ENCODE results near the gene LARGE1. TPM values are rescaled to one million over a fixed set of nuclear protein-coding genes. Genes with fewer than 3 reads are reported as not detected.

LARGE1 gene
- total and polyA plus RNA-seq, 5 donors: 23.8 to 100.0 (median 73.1) TPM

GRCh38 chr22:33315117-33315516, 605.2 kb downstream of the LARGE1 start:
- ATAC-seq (no peak), DNase-seq (no peak)
- no peaks in the 10 kb centered on the region for H3K27me3 ChIP-seq (ENCODE audit: control insufficient read depth, insufficient read depth)
- H3K4me1 ChIP-seq (ENCODE audit: control insufficient read depth, insufficient read depth, low read length): no peaks in the 10 kb centered on the region
- 87% methylated on average over 11 of the region's 11 CpGs for WGBS
- no peak overlapping the region for H3K4me3 ChIP-seq (ENCODE audit: low read length)
- intact Hi-C loops (cut with DNase I): no loop called here
- no peak overlapping the region for H3K27ac ChIP-seq (ENCODE audit: low read length)
- no peaks in the 10 kb centered on the region for H3K9me3 ChIP-seq (ENCODE audit: control insufficient read depth, low read length)

- no peaks in the 10 kb centered on the region for H3K9me3 ChIP-seq (ENCODE audit: control insufficient read depth, low read length)
- no peak overlapping the region for H3K4me3 ChIP-seq (ENCODE audit: low read length)
- intact Hi-C loops (cut with DNase I): no loop called here
- 82% methylated on average over 5 of the region's 5 CpGs for WGBS
- ATAC-seq (no peak), DNase-seq (no peak)
- no peak overlapping the region for H3K27ac ChIP-seq (ENCODE audit: low read length)
- no peaks in the 10 kb centered on the region for H3K4me1 ChIP-seq (ENCODE audit: control insufficient read depth, insufficient read depth, low read length)
- no peaks in the 10 kb centered on the region for H3K27me3 ChIP-seq (ENCODE audit: control insufficient read depth, insufficient read depth)
Measured at GRCh38 chr22:33314316-33314715, 606.0 kb downstream of the LARGE1 start.

GRCh38 chr22:33303099-33303498, 617.2 kb downstream of the LARGE1 start:
- H3K27me3 ChIP-seq (ENCODE audit: control insufficient read depth, insufficient read depth): no peaks in the 10 kb centered on the region
- H3K4me3 ChIP-seq (ENCODE audit: low read length): no peak overlapping the region
- intact Hi-C loops (cut with DNase I): loop anchor here in 3 of 4 donors (5.0 to 10.0 kb wide), 5 partner anchors 214 to 812 kb away; no protein-coding TSS in a partner anchor
- H3K9me3 ChIP-seq (ENCODE audit: control insufficient read depth, low read length): no peaks in the 10 kb centered on the region
- 50% methylated on average over 9 of the region's 9 CpGs for WGBS
- no peak overlapping the region for H3K27ac ChIP-seq (ENCODE audit: low read length)
- no peak for DNase-seq
- ATAC-seq: no peak
- no peaks in the 10 kb centered on the region for H3K4me1 ChIP-seq (ENCODE audit: control insufficient read depth, insufficient read depth, low read length)

- H3K9me3 ChIP-seq (ENCODE audit: control insufficient read depth, low read length): no peaks in the 10 kb centered on the region
- WGBS: 79% methylated on average over 11 of the region's 11 CpGs
- no peak overlapping the region for H3K27ac ChIP-seq (ENCODE audit: low read length)
- ATAC-seq (no peak), DNase-seq (no peak)
- H3K27me3 ChIP-seq (ENCODE audit: control insufficient read depth, insufficient read depth): no peaks in the 10 kb centered on the region
- no peaks in the 10 kb centered on the region for H3K4me1 ChIP-seq (ENCODE audit: control insufficient read depth, insufficient read depth, low read length)
- H3K4me3 ChIP-seq (ENCODE audit: low read length): no peak overlapping the region
- intact Hi-C loops (cut with DNase I): loop anchor here in 3 of 4 donors (5.0 to 10.0 kb wide), 5 partner anchors 215 to 812 kb away; no protein-coding TSS in a partner anchor
Measured at GRCh38 chr22:33302549-33302948, 617.7 kb downstream of the LARGE1 start.

- intact Hi-C loops (cut with DNase I): loop anchor here in 3 of 4 donors (5.0 to 10.0 kb wide), 5 partner anchors 215 to 813 kb away; no protein-coding TSS in a partner anchor
- H3K27me3 ChIP-seq (ENCODE audit: control insufficient read depth, insufficient read depth): no peaks in the 10 kb centered on the region
- no peaks in the 10 kb centered on the region for H3K4me1 ChIP-seq (ENCODE audit: control insufficient read depth, insufficient read depth, low read length)
- no peak overlapping the region for H3K4me3 ChIP-seq (ENCODE audit: low read length)
- 18% methylated on average over 10 of the region's 10 CpGs for WGBS
- H3K9me3 ChIP-seq (ENCODE audit: control insufficient read depth, low read length): no peaks in the 10 kb centered on the region
- DNase-seq (peak; percentile 83 to 92 (median 92)), ATAC-seq (peak; percentile 89 to 90)
- H3K27ac ChIP-seq (ENCODE audit: low read length): no peak overlapping the region
Measured at GRCh38 chr22:33302049-33302545, 618.2 kb downstream of the LARGE1 start.

- intact Hi-C loops (cut with DNase I): loop anchor here in 3 of 4 donors (5.0 to 10.0 kb wide), 5 partner anchors 217 to 815 kb away; no protein-coding TSS in a partner anchor
- no peaks in the 10 kb centered on the region for H3K4me1 ChIP-seq (ENCODE audit: control insufficient read depth, insufficient read depth, low read length)
- H3K27me3 ChIP-seq (ENCODE audit: control insufficient read depth, insufficient read depth): no peaks in the 10 kb centered on the region
- 52% methylated on average over 1 of the region's 1 CpG for WGBS
- no peak overlapping the region for H3K4me3 ChIP-seq (ENCODE audit: low read length)
- H3K27ac ChIP-seq (ENCODE audit: low read length): no peak overlapping the region
- no peaks in the 10 kb centered on the region for H3K9me3 ChIP-seq (ENCODE audit: control insufficient read depth, low read length)
- DNase-seq (no peak), ATAC-seq (peak in 1 of 2 donors; percentile 54)
Measured at GRCh38 chr22:33300165-33300564, 620.1 kb downstream of the LARGE1 start.

GRCh38 chr22:33299245-33299956, 620.9 kb downstream of the LARGE1 start:
- Histone ChIP-seq H3K27ac (ENCODE audit: low read length) (no peak overlapping the region), H3K4me3 (ENCODE audit: low read length) (no peak overlapping the region), H3K4me1 (ENCODE audit: control insufficient read depth, insufficient read depth, low read length) (no peaks in the 10 kb centered on the region), H3K27me3 (ENCODE audit: control insufficient read depth, insufficient read depth) (no peaks in the 10 kb centered on the region), H3K9me3 (ENCODE audit: control insufficient read depth, low read length) (no peaks in the 10 kb centered on the region)
- ATAC-seq (no peak), DNase-seq (no peak)
- WGBS: 82% methylated on average over 7 of the region's 7 CpGs
- intact Hi-C loops (cut with DNase I): no loop called here

- Histone ChIP-seq H3K4me1 (ENCODE audit: control insufficient read depth, insufficient read depth, low read length) (no peaks in the 10 kb centered on the region), H3K27me3 (ENCODE audit: control insufficient read depth, insufficient read depth) (no peaks in the 10 kb centered on the region), H3K9me3 (ENCODE audit: control insufficient read depth, low read length) (no peaks in the 10 kb centered on the region), H3K27ac (ENCODE audit: low read length) (no peak overlapping the region), H3K4me3 (ENCODE audit: low read length) (no peak overlapping the region)
- ATAC-seq (no peak), DNase-seq (no peak)
- 96% methylated on average over 3 of the region's 3 CpGs for WGBS
- intact Hi-C loops (cut with DNase I): no loop called here
Measured at GRCh38 chr22:33296941-33297340, 623.3 kb downstream of the LARGE1 start.

- no peak overlapping the region for H3K27ac ChIP-seq (ENCODE audit: low read length)
- DNase-seq (no peak), ATAC-seq (no peak)
- no peaks in the 10 kb centered on the region for H3K4me1 ChIP-seq (ENCODE audit: control insufficient read depth, insufficient read depth, low read length)
- no peaks in the 10 kb centered on the region for H3K9me3 ChIP-seq (ENCODE audit: control insufficient read depth, low read length)
- WGBS: 95% methylated on average over 3 of the region's 3 CpGs
- no peak overlapping the region for H3K4me3 ChIP-seq (ENCODE audit: low read length)
- intact Hi-C loops (cut with DNase I): no loop called here
- no peaks in the 10 kb centered on the region for H3K27me3 ChIP-seq (ENCODE audit: control insufficient read depth, insufficient read depth)
Measured at GRCh38 chr22:33288078-33288477, 632.2 kb downstream of the LARGE1 start.

- no peak for ATAC-seq
- intact Hi-C loops (cut with DNase I): no loop called here
- Histone ChIP-seq H3K4me1 (ENCODE audit: control insufficient read depth, insufficient read depth, low read length) (no peaks in the 10 kb centered on the region), H3K9me3 (ENCODE audit: control insufficient read depth, low read length) (no peaks in the 10 kb centered on the region), H3K27me3 (ENCODE audit: control insufficient read depth, insufficient read depth) (no peaks in the 10 kb centered on the region), H3K4me3 (ENCODE audit: low read length) (no peak overlapping the region), H3K27ac (ENCODE audit: low read length) (no peak overlapping the region)
- 67% methylated on average over 2 of the region's 2 CpGs for WGBS
- no peak for DNase-seq
Measured at GRCh38 chr22:33275073-33275443, 645.2 kb downstream of the LARGE1 start.

GRCh38 chr22:33274214-33275072, 645.8 kb downstream of the LARGE1 start:
- no peaks in the 10 kb centered on the region for H3K9me3 ChIP-seq (ENCODE audit: control insufficient read depth, low read length)
- no peak overlapping the region for H3K4me3 ChIP-seq (ENCODE audit: low read length)
- no peaks in the 10 kb centered on the region for H3K27me3 ChIP-seq (ENCODE audit: control insufficient read depth, insufficient read depth)
- DNase-seq: peak in 1 of 3 donors; percentile 18
- no peak overlapping the region for H3K27ac ChIP-seq (ENCODE audit: low read length)
- intact Hi-C loops (cut with DNase I): no loop called here
- 92% methylated on average over 20 of the region's 20 CpGs for WGBS
- H3K4me1 ChIP-seq (ENCODE audit: control insufficient read depth, insufficient read depth, low read length): no peaks in the 10 kb centered on the region
- no peak for ATAC-seq

All from right cardiac atrium (tissue), 5 donors.